Keratinocyte (primary cell): Measurements from ENCODE around the gene FREM2. TPM values are rescaled to one million over a fixed set of nuclear protein-coding genes. Genes with fewer than 3 reads are reported as not detected.
A peak's percentile ranks its signal among the peaks of the same experiment; 100 is the strongest.

Experiments
- DNase-seq: peaks from one replicate; pipeline ENCODE4 v3.0.0-alpha.2; 2011; ENCODE audit warnings: low read depth, missing footprints, low spot score
- FAIRE-seq: peaks from 2 replicates; lab custom pipeline; 2011; peaks lifted over from hg19 to GRCh38; lab: Jason Lieb, UNC
- H2AFZ ChIP-seq: 2 replicates; pipeline ENCODE4 v1.6.0; 2012; ENCODE audit warnings: low read length, control low read depth, inconsistent platforms; ENCODE audit not compliant: control insufficient read depth
- H3K27ac ChIP-seq: 2 replicates; pipeline ENCODE4 v1.5.1; 2011; ENCODE audit warnings: low read length; ENCODE audit not compliant: control insufficient read depth, insufficient read depth
- H3K27me3 ChIP-seq: 3 replicates; pipeline ENCODE4 v1.6.0; 2011; ENCODE audit warnings: low read length; ENCODE audit not compliant: control insufficient read depth, insufficient read depth; ENCODE audit errors: extremely low read depth
- H3K36me3 ChIP-seq, 2 experiments: 2 replicates in 1 of 2; 3 replicates in 1 of 2; pipeline ENCODE4 v1.5.1; 2011; ENCODE audit warnings: low read length in 2 of 2, mild to moderate bottlenecking in 1 of 2; ENCODE audit not compliant: control insufficient read depth in 2 of 2, insufficient read depth in 2 of 2; ENCODE audit errors: extremely low read depth in 1 of 2
- H3K4me1 ChIP-seq: 3 replicates; pipeline ENCODE4 v1.5.1; 2011; ENCODE audit warnings: low read length; ENCODE audit not compliant: control insufficient read depth, insufficient read depth; ENCODE audit errors: extremely low read depth
- H3K4me2 ChIP-seq: 3 replicates; pipeline ENCODE4 v1.6.0; 2011; ENCODE audit warnings: low read depth, low read length; ENCODE audit not compliant: control insufficient read depth, insufficient read depth; ENCODE audit errors: extremely low read depth
- H3K4me3 ChIP-seq, 3 experiments: fragments of 200-600 bp in 1 of 3; sonication (generic) in 1 of 3; 2 replicates in 2 of 3; 3 replicates in 1 of 3; pipeline ENCODE4 v1.5.1; 2011 to 2016; ENCODE audit warnings: low read length in 3 of 3, mild to moderate bottlenecking in 3 of 3, control low read depth in 2 of 3, inconsistent platforms in 1 of 3, low read depth in 1 of 3, mixed read lengths in 1 of 3, mixed run types in 1 of 3, moderate library complexity in 1 of 3; ENCODE audit not compliant: control insufficient read depth in 2 of 3, insufficient read depth in 2 of 3; ENCODE audit errors: extremely low read depth in 1 of 3
- H3K79me2 ChIP-seq: 2 replicates; pipeline ENCODE4 v1.6.0; 2012; ENCODE audit warnings: low read length; ENCODE audit not compliant: control insufficient read depth, insufficient read depth
- H3K9ac ChIP-seq: 3 replicates; pipeline ENCODE4 v1.6.0; 2011; ENCODE audit warnings: low read length; ENCODE audit not compliant: control insufficient read depth, insufficient read depth; ENCODE audit errors: extremely low read depth
- H3K9me1 ChIP-seq: 3 replicates; pipeline ENCODE4 v1.6.0; 2011; ENCODE audit warnings: low read length; ENCODE audit not compliant: control insufficient read depth, insufficient read depth; ENCODE audit errors: extremely low read depth
- H3K9me3 ChIP-seq: 2 replicates; pipeline ENCODE4 v1.5.1; 2012; ENCODE audit warnings: low read depth, low read length; ENCODE audit not compliant: control insufficient read depth
- H4K20me1 ChIP-seq: 3 replicates; pipeline ENCODE4 v1.6.0; 2011; ENCODE audit warnings: low read length; ENCODE audit not compliant: control insufficient read depth, insufficient read depth; ENCODE audit errors: extremely low read depth
- EZH2 ChIP-seq: IDR thresholded peaks from one replicate; pipeline ENCODE4 v1.6.1; 2012; ENCODE audit warnings: inconsistent platforms, mild to moderate bottlenecking, low read length, moderate library complexity
- dilution Hi-C: fragments of 300-500 bp; cut with MboI; formaldehyde crosslinking; loops from one replicate; pipeline ENCODE4 v1.7.0; 2020; ENCODE audit warnings: low sequenced_read_pairs; ENCODE audit not compliant: extremely low pct_ligation_motif_present
- polyA plus RNA-seq, 5 experiments: library from polyadenylated mRNA; depleted of rRNA in 3 of 5; stranded (reverse) in 3 of 5; stranded (forward) in 1 of 5; unstranded in 1 of 5; fragments of >200 nt; gene quantifications; 1 replicate in 1 of 5; 2 replicates in 3 of 5; 3 replicates in 1 of 5; pipeline versions ENCODE4 v1.2.1 to v1.2.3, GENCODE V29; 2011 to 2012; ENCODE audit warnings: missing spikeins in 2 of 5, low read depth in 1 of 5, low replicate concordance in 1 of 5
- TF ChIP-seq, protein P1 (sequence below), 3 experiments: IDR thresholded peaks in 1 of 3; conservative IDR thresholded peaks in 1 of 3; optimal IDR thresholded peaks in 1 of 3; 2 replicates in 2 of 3; 3 replicates in 1 of 3; pipeline versions ENCODE3 to v1.5.1; 2011; ENCODE audit warnings: low read length in 3 of 3, mild to moderate bottlenecking in 3 of 3, moderate library complexity in 2 of 3, control low read depth in 1 of 3, inconsistent platforms in 1 of 3; ENCODE audit not compliant: insufficient read depth in 2 of 3; ENCODE audit errors: extremely low read depth in 1 of 3

Gene FREM2
- polyA plus RNA-seq, 1 donor (not counting 4 experiments of a cell fraction or from before 2014, with no cell fraction given): 0.01 TPM

DNA sequence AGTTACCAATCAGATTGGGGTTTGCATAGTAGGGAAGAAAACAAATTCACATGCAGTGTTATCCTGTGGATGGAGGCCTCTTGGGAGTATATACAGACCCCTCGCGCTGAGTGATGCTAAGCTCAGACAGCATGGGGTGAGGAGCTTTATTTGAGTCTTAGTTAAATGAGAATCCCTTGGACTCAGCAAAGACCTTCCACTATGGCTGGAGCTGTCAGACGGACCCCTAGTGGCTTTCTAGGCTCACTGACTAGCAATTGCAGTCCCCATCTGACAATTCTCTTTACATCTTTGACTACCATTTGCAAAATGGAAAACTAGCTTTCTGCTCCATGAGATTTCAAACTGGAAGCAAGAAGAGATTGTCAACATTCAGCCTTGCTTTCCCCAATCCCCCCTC, 213.3 kb downstream of the FREM2 start:
- FAIRE-seq: no peak

DNA sequence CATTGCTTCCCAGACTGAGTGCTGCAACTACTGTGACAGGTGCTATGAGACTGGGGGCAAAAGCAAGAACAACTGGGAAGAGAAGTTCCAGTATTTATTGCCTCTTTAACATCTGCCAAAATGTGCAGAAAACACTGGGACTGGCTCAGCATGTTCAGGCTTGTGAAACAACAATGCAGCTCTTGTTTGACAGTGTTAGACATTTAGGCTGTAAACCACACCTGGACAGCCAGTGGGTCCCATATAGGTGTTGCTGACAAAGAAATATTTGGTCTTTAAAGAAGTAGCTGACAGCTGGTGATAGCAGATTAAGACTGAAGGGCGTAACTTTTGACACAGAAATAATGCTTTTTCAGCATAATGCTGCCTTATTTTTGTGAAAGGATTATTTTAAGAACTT, 215.7 kb downstream of the FREM2 start:
- FAIRE-seq (peak; percentile 92), DNase-seq (no peak)
- Histone ChIP-seq H3K79me2 (no peaks in the 10 kb centered on the region), H3K9me3 (no peaks in the 10 kb centered on the region), H2AFZ (no peak overlapping the region), H3K27ac (no peak overlapping the region), H3K4me3 (no peak overlapping the region), H4K20me1 (no peaks in the 10 kb centered on the region), H3K36me3 (no peaks in the 10 kb centered on the region), H3K4me2 (peak overlapping the region; percentile 4), H3K27me3 (no peaks in the 10 kb centered on the region), H3K9ac (no peak overlapping the region), H3K4me1 (peaks cover 29% of the 10 kb centered on the region), H3K9me1 (no peaks in the 10 kb centered on the region)
- dilution Hi-C loops: no loop called here
- TF ChIP-seq, protein P1, sequence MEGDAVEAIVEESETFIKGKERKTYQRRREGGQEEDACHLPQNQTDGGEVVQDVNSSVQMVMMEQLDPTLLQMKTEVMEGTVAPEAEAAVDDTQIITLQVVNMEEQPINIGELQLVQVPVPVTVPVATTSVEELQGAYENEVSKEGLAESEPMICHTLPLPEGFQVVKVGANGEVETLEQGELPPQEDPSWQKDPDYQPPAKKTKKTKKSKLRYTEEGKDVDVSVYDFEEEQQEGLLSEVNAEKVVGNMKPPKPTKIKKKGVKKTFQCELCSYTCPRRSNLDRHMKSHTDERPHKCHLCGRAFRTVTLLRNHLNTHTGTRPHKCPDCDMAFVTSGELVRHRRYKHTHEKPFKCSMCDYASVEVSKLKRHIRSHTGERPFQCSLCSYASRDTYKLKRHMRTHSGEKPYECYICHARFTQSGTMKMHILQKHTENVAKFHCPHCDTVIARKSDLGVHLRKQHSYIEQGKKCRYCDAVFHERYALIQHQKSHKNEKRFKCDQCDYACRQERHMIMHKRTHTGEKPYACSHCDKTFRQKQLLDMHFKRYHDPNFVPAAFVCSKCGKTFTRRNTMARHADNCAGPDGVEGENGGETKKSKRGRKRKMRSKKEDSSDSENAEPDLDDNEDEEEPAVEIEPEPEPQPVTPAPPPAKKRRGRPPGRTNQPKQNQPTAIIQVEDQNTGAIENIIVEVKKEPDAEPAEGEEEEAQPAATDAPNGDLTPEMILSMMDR (optimal IDR thresholded peaks at IDR 0.05 in 1 of 3, IDR thresholded peaks at IDR 0.05 in 1 of 3, conservative IDR thresholded peaks at IDR 0.05 in 1 of 3; ENCODE audit: extremely low read depth in 1 of 3, insufficient read depth in 2 of 3, low read length in 3 of 3): no peak
- TF ChIP-seq EZH2: no peak

More for the DNA sequence above, 213.3 kb downstream of the FREM2 start:
- no peak for DNase-seq
- no peak overlapping the region for H3K27ac ChIP-seq
- no peaks in the 10 kb centered on the region for H3K27me3 ChIP-seq
- no peaks in the 10 kb centered on the region for H3K9me3 ChIP-seq
- peaks cover 19% of the 10 kb centered on the region for H3K4me1 ChIP-seq
- no peak overlapping the region for H3K4me2 ChIP-seq
- TF ChIP-seq, protein P1 (optimal IDR thresholded peaks at IDR 0.05 in 1 of 3, IDR thresholded peaks at IDR 0.05 in 1 of 3, conservative IDR thresholded peaks at IDR 0.05 in 1 of 3; ENCODE audit: extremely low read depth in 1 of 3, insufficient read depth in 2 of 3, low read length in 3 of 3): no peak
- no peak for TF ChIP-seq EZH2
- H3K4me3 ChIP-seq: no peak overlapping the region
- no peaks in the 10 kb centered on the region for H3K79me2 ChIP-seq
- H3K36me3 ChIP-seq: no peaks in the 10 kb centered on the region
- no peaks in the 10 kb centered on the region for H3K9me1 ChIP-seq
- dilution Hi-C loops: no loop called here
- H2AFZ ChIP-seq: no peak overlapping the region
- no peaks in the 10 kb centered on the region for H4K20me1 ChIP-seq
- H3K9ac ChIP-seq: no peak overlapping the region
